NCI-H1417 treated with DMSO at 0.1 percent for 48 hours (cell line): ENCODE data around the gene POTEI.
"Not testable (repeated sequence)": the region's sequence is repeated elsewhere in the genome, so short reads cannot be mapped to it uniquely, and the experiment has no call there.

ENCODE experiments used
- DNase-seq: peaks from one replicate; lab custom pipeline; 2025; lab: John Stamatoyannopoulos, UW

POTEI gene

DNA sequence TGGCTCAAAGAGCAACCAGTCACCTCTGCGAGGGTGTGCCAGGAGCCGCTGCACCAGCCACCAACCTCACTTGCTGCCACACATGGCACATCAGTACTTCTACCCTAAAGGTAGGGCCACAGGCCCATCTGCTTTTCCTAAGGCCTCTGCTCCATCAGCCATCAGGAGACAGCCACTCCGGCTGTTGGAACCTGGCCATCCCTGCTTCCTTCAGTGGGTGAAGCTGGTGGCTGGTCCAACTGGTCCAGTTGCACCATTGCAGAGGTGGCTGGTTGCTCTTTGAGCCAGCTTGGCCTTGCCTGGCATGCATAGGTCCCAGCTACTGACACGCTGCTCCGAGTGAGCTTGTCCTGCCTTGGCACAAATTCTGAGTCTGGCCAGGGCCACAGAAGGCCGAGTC is 53.7 kb downstream of the POTEI start:
- not testable (repeated sequence) for DNase-seq

DNA sequence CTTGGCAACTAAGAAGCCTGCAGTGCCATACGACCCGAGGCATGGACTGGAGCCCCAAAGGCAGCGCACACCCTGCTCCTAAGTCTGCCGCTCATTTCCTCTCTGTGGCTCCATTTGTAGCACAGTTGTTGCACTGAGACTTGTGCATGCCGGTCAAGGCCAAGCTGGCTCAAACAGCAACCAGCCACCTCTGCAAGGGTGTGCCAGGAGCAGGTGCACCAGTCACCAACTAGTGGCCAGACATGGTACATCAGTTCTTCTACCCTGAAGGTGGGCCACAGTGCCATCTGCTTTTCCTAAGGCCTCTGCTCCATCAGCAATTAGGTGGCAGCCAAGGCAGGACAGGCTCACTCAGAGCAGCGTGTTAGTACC is 54.4 kb downstream of the POTEI start:
- DNase-seq, result not testable (repeated sequence)

GRCh38 chr2:130453955-130454711 is 55.0 kb downstream of the POTEI start:
- not testable (repeated sequence) for DNase-seq

- DNase-seq, result not testable (repeated sequence)
Measured at GRCh38 chr2:130452897-130453296, 56.2 kb downstream of the POTEI start.

- not testable (repeated sequence) for DNase-seq
Measured at GRCh38 chr2:130451823-130452222, 57.3 kb downstream of the POTEI start.

- not testable (repeated sequence) for DNase-seq
Measured at GRCh38 chr2:130451278-130451677, 57.9 kb downstream of the POTEI start.

DNA sequence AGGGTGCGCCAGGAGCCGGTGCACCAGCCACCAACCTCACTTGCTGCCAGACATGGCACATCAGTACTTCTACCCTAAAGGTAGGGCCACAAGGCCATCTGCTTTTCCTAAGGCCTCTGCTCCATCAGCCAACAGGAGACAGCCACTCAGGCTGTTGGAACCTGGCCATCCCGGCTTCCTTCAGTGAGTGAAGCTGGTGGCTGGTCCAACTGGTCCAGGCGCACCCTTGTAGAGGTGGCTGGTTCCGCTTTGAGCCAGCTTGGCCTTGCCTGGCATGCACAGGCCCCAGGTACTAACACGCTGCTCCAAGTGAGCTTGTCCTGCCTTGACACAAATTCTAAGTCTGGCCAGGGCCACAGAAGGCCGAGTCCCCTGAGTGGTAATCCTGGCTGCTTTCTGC is 58.8 kb downstream of the POTEI start:
- DNase-seq, result not testable (repeated sequence)

DNA sequence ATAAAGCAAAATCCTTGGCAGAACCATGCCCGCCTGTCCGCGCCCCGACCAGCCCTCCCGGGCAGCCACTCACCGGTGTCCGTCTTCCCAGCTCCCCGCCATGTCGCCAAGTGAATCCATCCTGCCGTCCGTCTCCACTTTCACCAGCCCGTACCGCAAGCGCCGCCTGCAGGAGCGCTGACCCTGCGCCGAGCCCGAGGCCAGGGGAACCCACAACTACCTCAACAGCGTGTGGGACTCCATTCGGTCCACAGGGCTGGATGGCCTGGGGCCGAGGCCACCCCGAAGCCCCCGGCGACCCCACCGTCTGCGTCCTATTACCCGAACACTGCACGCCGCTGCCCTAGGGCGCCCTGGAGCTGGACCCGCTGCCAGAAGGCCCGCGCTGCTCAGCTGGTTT is 81.5 kb downstream of the POTEI start:
- not testable (repeated sequence) for DNase-seq

- DNase-seq, result not testable (repeated sequence)
Measured at GRCh38 chr2:130418845-130419244, 90.3 kb downstream of the POTEI start.

GRCh38 chr2:130416693-130417092 is 92.4 kb downstream of the POTEI start:
- DNase-seq, result not testable (repeated sequence)
